ENCODE results near the gene MAGI2.

- TF ChIP-seq EZH2phosphoT487 (IDR thresholded peaks at IDR 0.05; ENCODE audit: borderline replicate concordance, low read length) = no peak
- no peak for TF ChIP-seq CTCF (IDR thresholded peaks at IDR 0.05; ENCODE audit: low read depth, low read length, poor library complexity, severe bottlenecking)
Measured at GRCh38 chr7:78334426-78334825, 1119.0 kb downstream of the MAGI2 start.
